NCI-H2196 treated with DMSO at 0.1 percent for 48 hours (cell line): Measurements from ENCODE around the gene ADRA2C.

Experiments used
- DNase-seq: peaks from one replicate; lab custom pipeline; 2025; ENCODE audit not compliant: unreplicated experiment; lab: John Stamatoyannopoulos, UW

Gene ADRA2C

DNA sequence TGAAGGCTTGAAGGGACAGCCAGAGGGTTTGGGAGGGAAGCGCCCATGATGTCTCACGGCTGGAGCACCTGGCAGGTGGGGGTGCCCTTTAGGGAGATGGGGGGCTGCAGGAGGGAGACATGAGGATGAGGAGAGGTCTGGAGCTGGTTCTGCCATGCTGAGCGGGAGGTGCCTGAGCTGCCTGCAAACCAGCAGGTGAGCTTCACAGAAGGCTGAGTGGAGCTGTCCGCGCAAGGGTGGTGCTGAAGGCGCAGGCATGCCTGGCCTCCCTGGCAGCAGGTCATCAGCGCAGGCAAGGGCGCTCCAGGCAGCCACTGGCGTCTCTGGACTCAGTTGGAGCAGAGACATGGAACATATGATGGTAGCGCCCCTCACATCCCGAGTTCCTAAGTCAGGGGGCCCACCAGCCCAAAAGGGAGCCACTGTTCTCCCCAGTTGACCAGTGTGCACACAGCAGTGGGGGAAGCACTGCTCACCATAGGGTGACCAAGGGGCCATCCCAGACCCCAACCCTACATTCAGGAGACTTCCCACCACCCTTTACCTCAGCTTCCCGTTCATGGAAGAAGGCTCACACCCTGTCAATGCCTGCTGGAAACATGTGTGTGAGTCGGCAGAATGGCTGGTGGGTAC lies 25.8 kb downstream of the ADRA2C start:
- no peak for DNase-seq

DNA sequence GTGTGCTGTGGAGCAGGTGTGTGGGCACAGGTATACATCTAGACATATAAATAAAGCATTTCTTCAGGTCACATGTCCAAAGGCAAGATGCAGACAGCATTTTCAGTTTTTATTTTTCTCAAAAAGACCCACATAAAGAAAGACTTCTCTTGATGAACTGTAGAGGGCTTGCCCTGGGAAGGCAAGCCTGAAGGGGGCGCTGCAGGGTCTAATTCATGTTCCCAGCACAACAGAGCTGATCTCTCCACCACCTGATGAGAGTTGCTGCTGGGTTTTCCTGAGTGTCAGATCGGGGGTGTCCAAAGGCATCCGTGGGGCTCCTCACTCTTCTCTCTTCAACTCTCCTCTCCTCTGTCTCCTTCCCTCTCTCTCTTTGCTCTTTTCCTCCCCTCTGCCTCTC lies 26.6 kb downstream of the ADRA2C start:
- no peak for DNase-seq

GRCh38 chr4:3793545-3793944 lies 27.4 kb downstream of the ADRA2C start:
- no peak for DNase-seq

GRCh38 chr4:3796960-3797359 lies 30.8 kb downstream of the ADRA2C start:
- DNase-seq: no peak

- no peak for DNase-seq
These were observed 31.9 kb downstream of the ADRA2C start for GRCh38 chr4:3797831-3798790.

GRCh38 chr4:3799496-3799895 lies 33.3 kb downstream of the ADRA2C start:
- no peak for DNase-seq

DNA sequence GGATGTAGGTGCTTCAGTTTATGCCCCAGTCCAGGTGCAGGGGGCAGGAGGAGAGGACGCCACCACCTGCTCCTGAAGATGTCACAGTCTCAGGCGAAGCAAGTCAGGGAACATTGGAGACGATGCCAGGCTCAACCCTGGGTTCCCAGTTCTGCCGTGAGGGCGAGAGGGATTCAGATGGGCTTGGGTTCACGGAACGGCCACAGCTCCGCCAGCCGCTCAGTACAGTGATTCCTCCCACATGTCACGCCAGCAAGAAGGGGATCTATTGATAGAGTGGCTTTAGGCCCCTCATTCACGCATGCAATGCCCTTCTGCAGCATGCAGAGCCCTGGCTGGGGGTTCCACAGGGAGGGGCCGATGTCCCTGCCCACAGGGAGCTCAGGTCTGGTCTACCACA lies 34.2 kb downstream of the ADRA2C start:
- no peak for DNase-seq

DNA sequence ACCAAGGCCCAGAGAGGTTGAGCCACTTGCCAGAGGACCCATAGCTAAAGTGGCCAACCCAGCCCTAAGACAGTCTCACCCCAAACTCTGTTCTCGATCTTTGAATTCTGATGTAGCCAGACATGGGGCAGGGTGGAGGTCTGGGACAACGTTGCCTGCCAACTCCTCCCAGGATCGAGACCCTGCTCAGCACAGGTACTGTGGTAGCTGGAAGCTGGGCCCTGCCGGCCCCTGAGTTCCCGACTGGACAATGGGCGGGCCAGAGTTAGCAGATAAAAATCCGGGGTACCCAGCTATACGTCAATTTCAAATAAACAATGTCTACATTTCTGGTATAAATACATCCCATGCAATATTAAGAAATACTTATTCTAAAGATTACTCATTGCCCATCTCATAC lies 35.3 kb downstream of the ADRA2C start:
- no peak for DNase-seq

- no peak for DNase-seq
These were observed 35.9 kb downstream of the ADRA2C start for GRCh38 chr4:3801931-3802550.

DNA sequence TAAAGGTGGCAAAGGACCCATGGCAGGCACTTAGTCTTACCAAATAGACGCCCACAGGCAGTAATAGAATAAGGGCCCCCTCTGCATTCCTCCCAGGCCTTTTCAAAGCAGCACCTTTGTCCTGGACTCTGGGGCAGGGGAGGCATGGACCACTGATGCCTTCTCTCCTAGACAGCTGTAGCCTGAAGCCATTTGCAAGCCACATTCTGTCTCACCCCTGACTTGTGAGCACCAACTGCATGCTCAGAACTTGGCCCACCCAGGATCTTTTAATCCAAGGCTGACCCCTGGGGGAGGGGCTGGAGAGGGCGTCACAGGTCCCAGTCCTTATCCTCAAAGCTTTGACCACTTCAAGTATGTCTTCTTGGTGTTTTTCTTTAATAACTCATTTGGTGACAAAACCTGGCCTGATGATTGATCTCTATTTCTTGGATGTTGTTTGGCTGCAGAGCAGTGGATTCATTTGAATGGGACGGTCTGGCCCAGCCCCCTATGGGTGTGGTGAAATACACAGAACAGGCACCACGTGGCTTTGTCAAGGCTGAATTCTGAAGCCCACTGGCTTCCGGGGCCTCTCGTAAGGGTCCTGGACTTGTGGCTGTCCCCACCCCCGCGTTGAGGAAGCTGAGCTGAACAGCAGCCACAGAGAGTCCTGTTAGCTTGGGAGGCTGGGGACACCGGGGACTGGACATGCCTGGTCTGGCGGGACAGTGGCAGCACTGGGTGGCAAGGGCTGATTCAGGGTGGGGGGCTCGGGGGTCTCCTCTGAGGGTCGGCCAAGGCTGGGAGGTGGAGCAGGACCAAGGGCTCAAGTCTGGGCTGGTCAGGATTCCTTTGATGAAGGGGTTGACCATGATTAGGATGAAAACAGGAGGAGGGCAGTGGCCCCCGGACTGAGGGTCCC lies 36.6 kb downstream of the ADRA2C start:
- no peak for DNase-seq

DNA sequence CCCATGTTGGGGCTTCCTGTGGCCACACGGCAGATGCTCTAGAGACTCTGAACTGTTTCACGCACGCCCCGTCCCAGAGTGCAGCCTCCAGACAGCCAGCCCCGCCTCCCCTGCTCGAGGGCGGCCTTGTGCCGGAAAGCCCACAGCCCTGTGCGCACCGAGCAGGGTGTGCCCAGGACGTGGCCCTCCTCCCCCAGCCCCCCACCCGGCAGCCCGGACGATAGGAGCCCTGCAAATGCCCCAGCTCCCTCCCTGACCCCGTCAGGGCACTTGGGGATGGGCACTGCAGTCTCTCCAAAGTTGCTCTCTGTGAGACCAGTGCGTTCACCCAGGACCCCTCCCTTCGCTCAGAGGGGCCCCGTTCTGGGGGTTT lies 37.3 kb downstream of the ADRA2C start:
- DNase-seq: no peak

DNA sequence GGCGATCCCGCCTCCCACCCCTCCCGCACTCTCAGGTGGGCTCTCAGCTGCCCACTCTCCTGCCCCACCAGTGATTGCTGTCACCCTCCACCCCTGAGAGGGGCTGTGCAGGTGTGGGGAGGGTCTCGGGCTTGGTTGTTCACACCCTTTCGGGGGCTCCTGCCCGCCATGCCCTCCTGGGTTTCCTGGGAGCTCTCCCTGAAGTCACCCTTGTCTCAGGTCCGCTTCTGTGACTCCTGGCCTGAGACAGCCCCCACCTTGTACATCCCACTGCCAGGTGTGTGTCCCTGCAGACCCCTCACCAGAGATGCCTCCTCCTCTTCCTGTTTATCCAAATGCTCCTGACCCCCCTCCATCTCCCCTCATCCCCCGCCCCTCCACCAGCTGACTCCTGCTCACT lies 37.8 kb downstream of the ADRA2C start:
- no peak for DNase-seq

GRCh38 chr4:3805026-3805425 lies 38.8 kb downstream of the ADRA2C start:
- no peak for DNase-seq

- DNase-seq: no peak
These were observed 39.5 kb downstream of the ADRA2C start for GRCh38 chr4:3805731-3806130.

DNA sequence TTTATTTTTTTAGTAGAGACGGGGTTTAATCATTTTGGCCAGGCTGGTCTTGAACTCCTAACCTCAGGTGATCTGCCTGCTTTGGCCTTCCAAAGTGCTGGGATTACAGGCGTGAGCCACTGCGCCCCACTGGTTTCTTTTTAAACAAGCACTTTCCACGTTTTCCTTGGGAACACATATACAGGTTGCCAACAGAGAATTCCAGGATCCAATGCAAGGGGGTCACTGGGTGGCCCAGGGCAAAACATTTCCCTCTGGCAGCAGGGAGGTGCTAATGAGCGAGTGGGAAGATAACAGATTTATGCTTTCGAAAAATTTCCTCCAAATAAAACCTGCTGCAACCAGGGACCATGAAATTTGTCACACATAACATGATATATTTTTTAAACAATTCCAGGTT lies 41.1 kb downstream of the ADRA2C start:
- no peak for DNase-seq

GRCh38 chr4:3807822-3808496 lies 41.8 kb downstream of the ADRA2C start:
- DNase-seq: no peak

- no peak for DNase-seq
These were observed 42.4 kb downstream of the ADRA2C start for GRCh38 chr4:3808597-3808996.

DNA sequence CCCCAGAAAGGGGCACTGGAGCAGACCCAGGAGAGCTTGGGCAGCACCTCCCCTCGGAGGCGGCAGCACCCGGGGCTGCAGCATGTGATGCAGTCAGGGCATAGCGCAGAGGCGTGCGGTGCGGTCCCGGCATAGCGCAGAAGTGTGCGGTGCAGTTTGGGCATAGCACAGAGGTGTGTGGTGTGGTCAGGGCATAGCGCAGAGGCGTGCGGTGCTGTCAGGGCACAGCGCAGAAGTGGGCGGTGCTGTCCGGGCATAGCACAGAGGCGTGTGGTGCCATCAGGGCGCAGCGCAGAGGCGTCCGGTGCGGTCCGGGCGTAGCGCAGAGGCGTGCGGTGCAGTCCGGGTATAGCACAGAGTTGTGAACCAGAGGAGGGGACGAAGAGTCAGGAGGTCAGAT lies 42.8 kb downstream of the ADRA2C start:
- no peak for DNase-seq

DNA sequence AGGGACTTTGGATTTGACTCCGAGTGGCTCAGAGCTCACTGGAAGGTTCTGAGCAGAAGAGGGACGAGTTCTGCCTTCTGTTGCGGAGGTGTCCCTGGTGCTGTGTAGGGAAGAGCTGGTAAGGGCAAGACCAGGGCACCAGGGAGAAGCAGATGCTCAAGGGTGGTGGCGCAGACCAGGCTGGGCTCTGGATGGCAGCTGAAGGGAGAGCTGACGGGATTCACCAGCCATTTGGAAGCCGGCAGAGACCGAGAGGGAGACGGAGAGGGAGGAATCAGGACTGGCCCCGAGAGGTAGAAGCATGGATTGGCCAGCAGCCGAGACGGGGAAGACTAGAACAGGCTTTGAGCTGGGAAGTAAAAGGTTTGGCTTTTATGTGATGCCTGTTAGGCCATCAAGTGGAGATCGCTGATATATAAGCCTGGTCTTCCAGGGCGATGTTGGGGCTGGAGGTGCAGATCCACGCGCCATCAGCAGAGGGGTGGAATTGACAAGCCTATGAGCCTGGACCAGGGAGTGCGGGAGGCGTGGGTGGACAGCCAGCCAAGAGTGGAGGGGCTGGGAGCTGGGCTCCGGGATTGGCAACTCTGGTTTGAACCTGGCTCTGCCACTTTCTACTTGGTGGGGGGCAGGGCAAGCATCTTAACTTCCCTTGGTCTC lies 43.4 kb downstream of the ADRA2C start:
- DNase-seq: no peak

DNA sequence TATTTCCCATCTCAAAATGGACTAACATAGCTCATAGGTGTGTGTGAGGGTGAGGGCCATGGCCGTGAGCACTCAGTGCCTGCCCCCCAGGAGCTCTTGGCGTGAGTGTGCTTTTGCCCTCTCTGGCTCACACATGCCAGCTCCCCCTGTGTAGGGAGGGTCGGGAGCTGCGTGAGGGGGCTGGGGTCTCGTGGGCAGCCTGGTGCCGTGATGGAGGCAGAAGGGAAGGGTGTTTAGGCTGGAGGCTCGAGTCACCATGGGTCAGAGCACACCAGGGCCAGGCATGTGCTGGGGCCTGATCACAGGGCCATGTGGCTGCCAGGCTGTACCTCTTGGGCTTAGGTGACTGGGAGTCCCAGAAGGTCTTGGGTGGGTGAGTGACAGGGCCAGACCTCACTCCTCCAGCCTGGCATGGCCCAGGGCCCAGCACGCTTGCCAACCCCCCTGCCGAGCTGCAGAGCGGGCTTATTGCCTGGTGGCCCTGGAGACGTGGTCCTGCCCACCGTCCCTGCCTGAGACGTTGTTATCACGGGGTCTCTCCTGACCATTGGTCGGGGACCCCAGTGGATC lies 44.0 kb downstream of the ADRA2C start:
- no peak for DNase-seq
